ENCODE measurements around the gene ISM1.

GRCh38 chr20:13336308-13337089 is 115.4 kb downstream of the ISM1 start:
- TF ChIP-seq POLR2A (IDR thresholded peaks at IDR 0.05) (no peak), POLR2AphosphoS5 (IDR thresholded peaks at IDR 0.05) (no peak), CTCF (IDR thresholded peaks at IDR 0.05) (no peak)

Data from prostate gland (tissue), 2 donors.